ENCODE data around the gene DPP6.

Gene DPP6

GRCh38 chr7:154451480-154452457, 399.6 kb downstream of the DPP6 start:
- no peak for DNase-seq (ENCODE audit: low spot score)

- DNase-seq (ENCODE audit: low spot score), result no peak
Observed at GRCh38 chr7:154463794-154464193, 411.6 kb downstream of the DPP6 start.

GRCh38 chr7:154469652-154470051, 417.5 kb downstream of the DPP6 start:
- DNase-seq (ENCODE audit: low spot score), result no peak

GRCh38 chr7:154472343-154472742, 420.1 kb downstream of the DPP6 start:
- DNase-seq (ENCODE audit: low spot score), result no peak

- no peak for DNase-seq (ENCODE audit: low spot score)
Observed at GRCh38 chr7:154473360-154473759, 421.2 kb downstream of the DPP6 start.

GRCh38 chr7:154474903-154475520, 422.8 kb downstream of the DPP6 start:
- no peak for DNase-seq (ENCODE audit: low spot score)

- DNase-seq (ENCODE audit: low spot score), result no peak
Observed at GRCh38 chr7:154475864-154476263, 423.7 kb downstream of the DPP6 start.

GRCh38 chr7:154480817-154481216, 428.6 kb downstream of the DPP6 start:
- DNase-seq (ENCODE audit: low spot score), result no peak

GRCh38 chr7:154482863-154483262, 430.7 kb downstream of the DPP6 start:
- no peak for DNase-seq (ENCODE audit: low spot score)

- no peak for DNase-seq (ENCODE audit: low spot score)
Observed at GRCh38 chr7:154484406-154484805, 432.2 kb downstream of the DPP6 start.

GRCh38 chr7:154484943-154485342, 432.7 kb downstream of the DPP6 start:
- no peak for DNase-seq (ENCODE audit: low spot score)

- DNase-seq (ENCODE audit: low spot score), result no peak
Observed at GRCh38 chr7:154489897-154490296, 437.7 kb downstream of the DPP6 start.

- DNase-seq (ENCODE audit: low spot score), result no peak
Observed at GRCh38 chr7:154493594-154493993, 441.4 kb downstream of the DPP6 start.

GRCh38 chr7:154497751-154498150, 445.6 kb downstream of the DPP6 start:
- no peak for DNase-seq (ENCODE audit: low spot score)

GRCh38 chr7:154503962-154504550, 451.9 kb downstream of the DPP6 start:
- peak; percentile 33 for DNase-seq (ENCODE audit: low spot score)

GRCh38 chr7:154504918-154505317, 452.7 kb downstream of the DPP6 start:
- DNase-seq (ENCODE audit: low spot score), result no peak

GRCh38 chr7:154505362-154505761, 453.2 kb downstream of the DPP6 start:
- DNase-seq (ENCODE audit: low spot score), result no peak

GRCh38 chr7:154509192-154509591, 457.0 kb downstream of the DPP6 start:
- no peak for DNase-seq (ENCODE audit: low spot score)

- no peak for DNase-seq (ENCODE audit: low spot score)
Observed at GRCh38 chr7:154512121-154512833, 460.1 kb downstream of the DPP6 start.

GRCh38 chr7:154517768-154518167, 465.6 kb downstream of the DPP6 start:
- no peak for DNase-seq (ENCODE audit: low spot score)

GRCh38 chr7:154519229-154519628, 467.0 kb downstream of the DPP6 start:
- no peak for DNase-seq (ENCODE audit: low spot score)

- no peak for DNase-seq (ENCODE audit: low spot score)
Observed at GRCh38 chr7:154530136-154530535, 477.9 kb downstream of the DPP6 start.
